PFSK-1 (cell line): ENCODE data around the gene INTS11.

ENCODE experiments used
- FOXP2 ChIP-seq: optimal IDR thresholded peaks from 2 replicates; pipeline ENCODE3; 2011; ENCODE audit warnings: borderline replicate concordance, control low read depth, inconsistent platforms; ENCODE audit not compliant: insufficient read depth; ENCODE audit errors: extremely low read length, extremely low read depth
- POLR2AphosphoS5 ChIP-seq: IDR thresholded peaks from 2 replicates; pipeline ENCODE4 v1.6.1; 2012; ENCODE audit warnings: low read depth, mild to moderate bottlenecking, control low read depth, low read length, moderate library complexity
- SIN3A ChIP-seq: IDR thresholded peaks from 2 replicates; pipeline ENCODE4 v1.6.1; 2012; ENCODE audit warnings: mild to moderate bottlenecking, low read length, moderate library complexity, borderline replicate concordance; ENCODE audit not compliant: insufficient read depth
- TAF1 ChIP-seq: IDR thresholded peaks from 2 replicates; pipeline ENCODE4 v1.6.1; 2012; ENCODE audit warnings: low read length, control low read depth, borderline replicate concordance; ENCODE audit not compliant: insufficient read depth
- TF ChIP-seq, protein P1 (sequence below), 2 experiments: IDR thresholded peaks; 2 replicates each; pipeline versions ENCODE4 v1.6.1 to v1.8.0; 2011 to 2012; ENCODE audit warnings: low read depth in 2 of 2, low read length in 2 of 2, control low read depth in 1 of 2, inconsistent platforms in 1 of 2, mild to moderate bottlenecking in 1 of 2, moderate library complexity in 1 of 2; ENCODE audit not compliant: insufficient read depth in 1 of 2

Gene INTS11

DNA sequence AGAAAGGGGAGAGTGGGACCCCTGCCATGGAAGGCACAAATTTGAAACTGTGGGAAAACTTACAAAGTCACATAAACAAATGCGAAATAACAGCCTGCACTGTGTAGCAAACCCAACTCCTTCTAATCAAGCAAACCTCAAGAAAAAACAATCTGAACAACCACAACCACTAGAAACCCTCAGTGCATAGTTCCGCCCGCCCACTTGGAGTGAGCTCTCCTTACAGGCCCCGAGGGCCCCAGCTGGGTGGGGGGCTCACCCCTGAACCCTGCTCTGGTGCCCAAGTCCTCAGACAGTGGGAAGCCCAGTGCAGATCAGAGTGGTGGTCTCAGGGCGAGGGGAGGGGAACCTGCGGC is 34.8 kb upstream of the INTS11 start:
- TF ChIP-seq FOXP2 (no peak), POLR2AphosphoS5 (no peak), TAF1 (no peak), SIN3A (no peak)
- TF ChIP-seq, protein P1, sequence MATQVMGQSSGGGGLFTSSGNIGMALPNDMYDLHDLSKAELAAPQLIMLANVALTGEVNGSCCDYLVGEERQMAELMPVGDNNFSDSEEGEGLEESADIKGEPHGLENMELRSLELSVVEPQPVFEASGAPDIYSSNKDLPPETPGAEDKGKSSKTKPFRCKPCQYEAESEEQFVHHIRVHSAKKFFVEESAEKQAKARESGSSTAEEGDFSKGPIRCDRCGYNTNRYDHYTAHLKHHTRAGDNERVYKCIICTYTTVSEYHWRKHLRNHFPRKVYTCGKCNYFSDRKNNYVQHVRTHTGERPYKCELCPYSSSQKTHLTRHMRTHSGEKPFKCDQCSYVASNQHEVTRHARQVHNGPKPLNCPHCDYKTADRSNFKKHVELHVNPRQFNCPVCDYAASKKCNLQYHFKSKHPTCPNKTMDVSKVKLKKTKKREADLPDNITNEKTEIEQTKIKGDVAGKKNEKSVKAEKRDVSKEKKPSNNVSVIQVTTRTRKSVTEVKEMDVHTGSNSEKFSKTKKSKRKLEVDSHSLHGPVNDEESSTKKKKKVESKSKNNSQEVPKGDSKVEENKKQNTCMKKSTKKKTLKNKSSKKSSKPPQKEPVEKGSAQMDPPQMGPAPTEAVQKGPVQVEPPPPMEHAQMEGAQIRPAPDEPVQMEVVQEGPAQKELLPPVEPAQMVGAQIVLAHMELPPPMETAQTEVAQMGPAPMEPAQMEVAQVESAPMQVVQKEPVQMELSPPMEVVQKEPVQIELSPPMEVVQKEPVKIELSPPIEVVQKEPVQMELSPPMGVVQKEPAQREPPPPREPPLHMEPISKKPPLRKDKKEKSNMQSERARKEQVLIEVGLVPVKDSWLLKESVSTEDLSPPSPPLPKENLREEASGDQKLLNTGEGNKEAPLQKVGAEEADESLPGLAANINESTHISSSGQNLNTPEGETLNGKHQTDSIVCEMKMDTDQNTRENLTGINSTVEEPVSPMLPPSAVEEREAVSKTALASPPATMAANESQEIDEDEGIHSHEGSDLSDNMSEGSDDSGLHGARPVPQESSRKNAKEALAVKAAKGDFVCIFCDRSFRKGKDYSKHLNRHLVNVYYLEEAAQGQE (IDR thresholded peaks at IDR 0.05; ENCODE audit: insufficient read depth in 1 of 2, low read depth in 2 of 2, low read length in 2 of 2) = no peak

- no peak for TF ChIP-seq FOXP2
- TF ChIP-seq POLR2AphosphoS5 = peak; percentile 21; the same call in 1 of the 2 replicates
- no peak for TF ChIP-seq TAF1
- TF ChIP-seq SIN3A = peak; percentile 23; the same call in 1 of the 2 replicates
- TF ChIP-seq, protein P1 (IDR thresholded peaks at IDR 0.05; ENCODE audit: insufficient read depth in 1 of 2, low read depth in 2 of 2, low read length in 2 of 2) = no peak
Observed at GRCh38 chr1:1358433-1359271, 34.2 kb upstream of the INTS11 start, which contains the start of gene MXRA8. Gene MXRA8, minus strand, starts transcription at chr1:1358555. Its CDS starts 51 bp downstream, at chr1:1358504.

- no peak for TF ChIP-seq SIN3A
- no peak for TF ChIP-seq TAF1
- TF ChIP-seq POLR2AphosphoS5 = no peak
- no peak for TF ChIP-seq FOXP2
Observed at GRCh38 chr1:1357871-1358432, 33.5 kb upstream of the INTS11 start.

- TF ChIP-seq FOXP2 (no peak), TAF1 (no peak), SIN3A (no peak), POLR2AphosphoS5 (no peak)
- TF ChIP-seq, protein P1 (IDR thresholded peaks at IDR 0.05; ENCODE audit: insufficient read depth in 1 of 2, low read depth in 2 of 2, low read length in 2 of 2) = no peak
Observed at GRCh38 chr1:1356796-1357401, 32.4 kb upstream of the INTS11 start.

DNA sequence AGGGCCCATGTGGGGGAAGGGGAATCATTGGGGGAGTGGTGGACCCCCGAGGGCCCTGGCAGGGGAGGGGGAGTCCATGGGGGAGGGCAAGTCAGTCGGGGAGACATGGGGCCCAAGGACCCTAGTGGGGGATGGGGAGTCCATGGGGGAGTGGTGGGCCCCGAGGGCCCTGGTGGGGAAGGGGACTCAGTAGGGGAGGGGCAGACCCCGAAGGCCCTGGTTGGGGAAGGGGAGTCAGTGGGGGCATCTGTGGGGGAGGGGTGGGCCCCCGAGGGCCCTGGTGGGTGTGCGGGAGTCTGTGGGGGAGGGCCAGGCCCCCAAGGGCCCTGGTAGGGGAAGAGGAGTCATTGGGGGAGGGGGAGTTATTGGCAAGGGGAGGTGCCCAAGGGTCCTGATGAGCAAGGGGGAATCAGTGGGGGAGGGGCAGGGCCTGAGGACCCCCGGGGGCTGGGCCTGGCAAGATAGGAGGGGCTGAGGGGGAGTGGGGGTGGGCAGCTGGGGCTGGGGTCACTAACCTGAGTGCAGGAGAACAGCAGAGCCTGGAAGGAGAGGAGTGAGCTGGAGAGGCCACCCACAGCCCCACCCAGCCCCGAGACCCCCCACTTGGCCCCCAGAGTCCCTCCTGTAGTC is 31.8 kb upstream of the INTS11 start:
- TF ChIP-seq SIN3A = no peak
- no peak for TF ChIP-seq TAF1
- no peak for TF ChIP-seq POLR2AphosphoS5
- TF ChIP-seq, protein P1 (IDR thresholded peaks at IDR 0.05; ENCODE audit: insufficient read depth in 1 of 2, low read depth in 2 of 2, low read length in 2 of 2) = no peak
- TF ChIP-seq FOXP2 = no peak
